B cell (primary cell): Measurements from ENCODE around the gene EEF1A2. TPM values are rescaled to one million over a fixed set of nuclear protein-coding genes. Genes with fewer than 3 reads are reported as not detected.

ENCODE experiments used
- ATAC-seq: fragments of 200-7000 bp; cut with Tn5 transposase; one replicate; pipeline ENCODE4 v1.10.0; 2021; ENCODE audit warnings: low read depth, mild to moderate bottlenecking, moderate number of reproducible peaks, moderate library complexity
- CTCF ChIA-PET: fragments of 350-600 bp; sonication (Branson Sonifier 250); formaldehyde crosslinking; loops from one replicate; lab custom pipeline; 2021; ENCODE audit warnings: antibody characterized with exemption, inconsistent platforms; lab: Charles Lee
- POLR2A ChIA-PET: fragments of 350-600 bp; sonication (Branson Sonifier 250); formaldehyde crosslinking; loops from one replicate; lab custom pipeline; 2021; ENCODE audit warnings: antibody characterized with exemption; lab: Charles Lee
- DNase-seq: peaks from one replicate; pipeline ENCODE4 v3.0.0; 2013
- H2AFZ ChIP-seq: 2 replicates; pipeline ENCODE4 v1.6.1; 2012; ENCODE audit warnings: mild to moderate bottlenecking, low read depth, low read length; ENCODE audit not compliant: insufficient read depth, poor library complexity, severe bottlenecking
- H3K27ac ChIP-seq, 2 donors: 1 replicate in 1 of 2; 2 replicates in 1 of 2; pipeline ENCODE4 v1.5.1; 2012 to 2013; ENCODE audit warnings: low read length in 2 of 2, mild to moderate bottlenecking in 2 of 2, moderate library complexity in 1 of 2
- H3K27me3 ChIP-seq, 4 experiments: fragments of 200-600 bp in 1 of 4; sonication (generic) in 1 of 4; replicated peaks in 1 of 4; 1 replicate in 2 of 4; 2 replicates in 2 of 4; pipeline versions ENCODE4 v1.6.1 to v1.7.0; 2013 to 2016; ENCODE audit warnings: low read length in 3 of 4, mild to moderate bottlenecking in 2 of 4, mixed read lengths in 1 of 4, moderate library complexity in 1 of 4; ENCODE audit not compliant: insufficient read depth in 4 of 4, control insufficient read depth in 3 of 4; ENCODE audit errors: control extremely low read depth in 1 of 4
- H3K36me3 ChIP-seq, 2 experiments: replicated peaks in 1 of 2; 1 replicate in 1 of 2; 2 replicates in 1 of 2; pipeline versions ENCODE4 v1.6.1 to v1.7.1; 2013; ENCODE audit warnings: low read length in 1 of 2; ENCODE audit not compliant: insufficient read depth in 2 of 2, control insufficient read depth in 1 of 2; ENCODE audit errors: control extremely low read depth in 1 of 2, extremely low read depth in 1 of 2
- H3K4me1 ChIP-seq, 2 donors: fragments of 200-600 bp in 1 of 2; sonication (generic) in 1 of 2; 1 replicate in 1 of 2; 2 replicates in 1 of 2; pipeline versions ENCODE4 v1.5.1 to v1.6.1; 2013 to 2017; ENCODE audit warnings: low read length in 2 of 2; ENCODE audit not compliant: control insufficient read depth in 2 of 2, insufficient read depth in 2 of 2
- H3K4me2 ChIP-seq: replicated peaks from 2 replicates; pipeline ENCODE3; 2012; ENCODE audit warnings: mild to moderate bottlenecking, low read depth, low read length; ENCODE audit not compliant: poor library complexity, severe bottlenecking
- H3K4me3 ChIP-seq, 5 experiments: fragments of 200-600 bp in 1 of 5; sonication (generic) in 1 of 5; 1 replicate in 3 of 5; 2 replicates in 2 of 5; pipeline versions ENCODE4 v1.5.1 to v1.7.0; 2011 to 2016; ENCODE audit warnings: low read length in 4 of 5, mild to moderate bottlenecking in 4 of 5, low read depth in 2 of 5, control low read depth in 1 of 5, moderate library complexity in 1 of 5; ENCODE audit not compliant: insufficient read depth in 1 of 5; ENCODE audit errors: control extremely low read depth in 1 of 5, extremely low read depth in 1 of 5
- H3K79me2 ChIP-seq: fragments of 200-600 bp; sonication (generic); one replicate; pipeline ENCODE4 v1.6.0; 2016; ENCODE audit warnings: low read length; ENCODE audit not compliant: control insufficient read depth, insufficient read depth
- H3K9ac ChIP-seq: fragments of 200-600 bp; sonication (generic); 2 replicates; pipeline ENCODE4 v1.6.1; 2017; ENCODE audit warnings: mild to moderate bottlenecking, low read length, moderate library complexity
- H3K9me3 ChIP-seq, 3 donors: one replicate each; pipeline versions ENCODE4 v1.6.1 to v1.7.1; 2013; ENCODE audit warnings: low read length in 2 of 3; ENCODE audit not compliant: control insufficient read depth in 2 of 3, insufficient read depth in 1 of 3; ENCODE audit errors: control extremely low read depth in 1 of 3
- H4K20me1 ChIP-seq: 2 replicates; pipeline ENCODE4 v1.6.0; 2012; ENCODE audit warnings: mild to moderate bottlenecking, low read length; ENCODE audit not compliant: insufficient read depth, control insufficient read depth, poor library complexity, severe bottlenecking
- H3K27ac Mint-ChIP-seq: one replicate; pipeline ENCODE4 v1.8.0; 2021; ENCODE audit warnings: mixed read lengths
- H3K27me3 Mint-ChIP-seq: one replicate; pipeline ENCODE4 v1.8.0; 2021; ENCODE audit warnings: mixed read lengths
- H3K4me1 Mint-ChIP-seq: one replicate; pipeline ENCODE4 v1.8.0; 2021; ENCODE audit warnings: mixed read lengths
- H3K4me3 Mint-ChIP-seq: one replicate; pipeline ENCODE4 v1.8.0; 2021; ENCODE audit warnings: mixed read lengths
- H3K9me3 Mint-ChIP-seq: one replicate; pipeline ENCODE4 v1.8.0; 2022; ENCODE audit warnings: mixed read lengths; ENCODE audit not compliant: insufficient read depth
- EZH2 ChIP-seq: IDR thresholded peaks from 2 replicates; pipeline ENCODE4 v1.6.1; 2012; ENCODE audit warnings: borderline replicate concordance, low read depth, mild to moderate bottlenecking, moderate library complexity, low read length; ENCODE audit not compliant: insufficient read depth, poor library complexity, severe bottlenecking
- WGBS: methylation state at CpG from one replicate; pipeline ENCODE4 v1.1.5; 2013; ENCODE audit warnings: missing lambda C conversion rate; ENCODE audit not compliant: insufficient coverage; 5-methylcytosine and 5-hydroxymethylcytosine counted together
- intact Hi-C: fragments of 100-400 bp; cut with micrococcal nuclease; formaldehyde crosslinking; loops from one replicate; pipeline ENCODE4 v1.10.0; 2022
- polyA plus RNA-seq: library from polyadenylated mRNA; depleted of rRNA; stranded (reverse); fragments of >200 nt; gene quantifications from 2 replicates; pipeline ENCODE4 v1.2.3, GENCODE V29; 2012
- total RNA-seq, 2 donors: library from RNA; stranded (reverse); fragments of 120-200 nt in 1 of 2; gene quantifications; 1 replicate in 1 of 2; 2 replicates in 1 of 2; pipeline versions ENCODE4 v1.2.3 to v1.2.4, GENCODE V29; 2013 to 2022
- TF ChIP-seq, protein P1 (sequence below): fragments of 200-600 bp; IDR thresholded peaks from one replicate; pipeline ENCODE4 v1.8.0; 2022; ENCODE audit warnings: antibody characterized with exemption, mild to moderate bottlenecking

The EEF1A2 gene
- total and polyA plus RNA-seq, 2 donors (not counting 1 experiment from before 2014, with no cell fraction given): 2.2 to 2.9 TPM

DNA sequence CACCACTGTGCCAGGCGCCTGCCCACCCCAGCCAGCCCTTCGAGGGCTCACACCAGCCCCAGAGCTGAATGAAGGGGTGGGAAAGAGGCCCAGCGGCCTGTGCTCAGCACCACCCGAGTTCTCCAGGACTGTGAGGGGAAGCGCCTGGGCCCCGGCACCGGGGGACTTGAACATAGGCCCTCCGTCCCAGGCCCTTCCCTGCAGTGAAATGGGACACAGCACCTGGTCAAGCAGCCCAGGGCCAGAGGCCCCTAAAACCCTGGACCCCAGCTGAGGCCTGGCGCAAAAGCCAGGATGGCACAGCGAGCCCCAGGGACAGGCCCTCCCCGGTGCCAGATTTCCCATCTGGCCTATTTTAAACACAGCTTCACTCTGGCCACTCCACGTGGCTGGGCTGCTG, 30.5 kb downstream of the EEF1A2 start:
- ChIA-PET POLR2A (no interaction called here), CTCF (no interaction called here)
- intact Hi-C loops: no loop called here
- TF ChIP-seq EZH2: no peak
- TF ChIP-seq, protein P1, sequence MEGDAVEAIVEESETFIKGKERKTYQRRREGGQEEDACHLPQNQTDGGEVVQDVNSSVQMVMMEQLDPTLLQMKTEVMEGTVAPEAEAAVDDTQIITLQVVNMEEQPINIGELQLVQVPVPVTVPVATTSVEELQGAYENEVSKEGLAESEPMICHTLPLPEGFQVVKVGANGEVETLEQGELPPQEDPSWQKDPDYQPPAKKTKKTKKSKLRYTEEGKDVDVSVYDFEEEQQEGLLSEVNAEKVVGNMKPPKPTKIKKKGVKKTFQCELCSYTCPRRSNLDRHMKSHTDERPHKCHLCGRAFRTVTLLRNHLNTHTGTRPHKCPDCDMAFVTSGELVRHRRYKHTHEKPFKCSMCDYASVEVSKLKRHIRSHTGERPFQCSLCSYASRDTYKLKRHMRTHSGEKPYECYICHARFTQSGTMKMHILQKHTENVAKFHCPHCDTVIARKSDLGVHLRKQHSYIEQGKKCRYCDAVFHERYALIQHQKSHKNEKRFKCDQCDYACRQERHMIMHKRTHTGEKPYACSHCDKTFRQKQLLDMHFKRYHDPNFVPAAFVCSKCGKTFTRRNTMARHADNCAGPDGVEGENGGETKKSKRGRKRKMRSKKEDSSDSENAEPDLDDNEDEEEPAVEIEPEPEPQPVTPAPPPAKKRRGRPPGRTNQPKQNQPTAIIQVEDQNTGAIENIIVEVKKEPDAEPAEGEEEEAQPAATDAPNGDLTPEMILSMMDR: no peak
- no peak overlapping the region for H3K27ac ChIP-seq
- ATAC-seq: no peak
- H3K4me3 Mint-ChIP-seq: no peak overlapping the region
- no peak overlapping the region for H3K4me2 ChIP-seq
- H3K36me3 ChIP-seq: no peaks in the 10 kb centered on the region
- H3K27me3 ChIP-seq: peaks cover 0 to 30% (median 5%) of the 10 kb centered on the region in 4 experiments
- no peaks in the 10 kb centered on the region for H4K20me1 ChIP-seq
- no peak overlapping the region for H2AFZ ChIP-seq
- peaks cover 0 to 6% of the 10 kb centered on the region in 2 donors for H3K4me1 ChIP-seq
- DNase-seq: no peak
- 89% methylated on average over 12 of the region's 12 CpGs for WGBS
- peaks cover 0 to 2% (median 0%) of the 10 kb centered on the region in 3 donors for H3K9me3 ChIP-seq
- H3K4me3 ChIP-seq: no peak overlapping the region
- H3K79me2 ChIP-seq: no peaks in the 10 kb centered on the region
- no peak overlapping the region for H3K9ac ChIP-seq
- no peaks in the 10 kb centered on the region for H3K9me3 Mint-ChIP-seq
- peaks cover 30% of the 10 kb centered on the region for H3K27me3 Mint-ChIP-seq
- no peak overlapping the region for H3K27ac Mint-ChIP-seq
- no peaks in the 10 kb centered on the region for H3K4me1 Mint-ChIP-seq

DNA sequence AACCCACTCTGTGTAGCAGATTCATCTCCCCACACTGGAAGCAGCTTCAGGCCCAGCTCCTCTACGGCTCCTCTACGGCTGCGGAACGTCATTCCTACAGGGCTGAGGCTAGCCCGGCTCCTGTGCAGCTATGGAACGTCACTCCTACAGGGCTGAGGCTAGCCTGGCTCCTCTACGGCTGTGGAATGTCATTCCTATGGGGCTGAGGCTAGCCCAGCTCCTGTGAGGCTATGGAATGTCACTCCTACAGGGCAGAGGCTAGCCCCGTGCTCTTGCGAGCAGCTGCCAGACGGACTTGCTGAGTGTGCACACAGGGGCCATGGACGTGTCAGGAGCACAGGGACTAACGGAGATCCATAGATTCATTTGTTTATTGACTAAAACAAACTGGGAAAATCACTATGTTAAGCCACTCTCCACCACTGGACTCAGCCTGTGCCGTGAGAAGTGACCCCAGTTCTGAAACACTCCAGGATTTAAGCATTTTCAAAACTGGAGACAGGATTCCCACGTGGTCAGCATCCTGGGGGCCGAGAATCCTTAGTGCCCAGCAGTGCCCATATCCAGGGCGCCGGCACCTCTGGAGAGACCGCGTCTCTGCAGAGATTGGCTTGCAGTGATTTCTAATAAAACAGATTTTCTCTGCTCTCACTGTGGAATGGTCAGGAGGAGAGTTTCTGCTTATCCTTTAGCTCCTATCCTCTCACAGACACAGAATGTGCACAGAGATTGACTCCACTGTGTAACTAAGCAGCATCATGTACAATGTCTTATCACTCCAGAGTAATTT, 31.4 kb downstream of the EEF1A2 start:
- Mint-ChIP-seq H3K27ac (no peak overlapping the region), H3K4me1 (no peaks in the 10 kb centered on the region), H3K9me3 (no peaks in the 10 kb centered on the region), H3K27me3 (peaks cover 38% of the 10 kb centered on the region), H3K4me3 (no peak overlapping the region)
- TF ChIP-seq EZH2: no peak
- TF ChIP-seq, protein P1: no peak
- ChIA-PET CTCF (no interaction called here), POLR2A (no interaction called here)
- peaks cover 0 to 25% (median 3%) of the 10 kb centered on the region in 4 experiments for H3K27me3 ChIP-seq
- no peak overlapping the region for H3K9ac ChIP-seq
- H3K79me2 ChIP-seq: no peaks in the 10 kb centered on the region
- H2AFZ ChIP-seq: no peak overlapping the region
- H3K4me2 ChIP-seq: no peak overlapping the region
- H3K27ac ChIP-seq: no peak overlapping the region
- ATAC-seq (no peak), DNase-seq (no peak)
- H3K9me3 ChIP-seq: peaks cover 0 to 3% (median 0%) of the 10 kb centered on the region in 3 donors
- intact Hi-C loops: no loop called here
- peaks cover 0 to 6% of the 10 kb centered on the region in 2 donors for H3K4me1 ChIP-seq
- WGBS: 86% methylated on average over 15 of the region's 19 CpGs
- H3K36me3 ChIP-seq: no peaks in the 10 kb centered on the region
- H4K20me1 ChIP-seq: no peaks in the 10 kb centered on the region
- no peak overlapping the region for H3K4me3 ChIP-seq
